Kidney epithelial cell (primary cell): ENCODE data around the gene DYNLT2. TPM values are rescaled to one million over a fixed set of nuclear protein-coding genes. Genes with fewer than 3 reads are reported as not detected.
A peak's percentile ranks its signal among the peaks of the same experiment; 100 is the strongest.

Source experiments
- DNase-seq: peaks from one replicate; pipeline ENCODE4 v3.0.0-alpha.2; 2010; ENCODE audit warnings: low read depth
- H3K27me3 ChIP-seq: 2 replicates; pipeline ENCODE4 v1.6.0; 2011; ENCODE audit warnings: low read length; ENCODE audit not compliant: control insufficient read depth, insufficient read depth
- H3K36me3 ChIP-seq: 2 replicates; pipeline ENCODE4 v1.5.1; 2011; ENCODE audit warnings: low read length; ENCODE audit not compliant: control insufficient read depth, insufficient read depth
- H3K4me3 ChIP-seq: 2 replicates; pipeline ENCODE4 v1.5.1; 2011; ENCODE audit warnings: low read depth, mild to moderate bottlenecking, control low read depth, low read length
- CTCF ChIP-seq: IDR thresholded peaks from 2 replicates; pipeline ENCODE4 v1.5.1; 2011; ENCODE audit warnings: mild to moderate bottlenecking, moderate library complexity, low read length, control low read depth, inconsistent platforms; ENCODE audit not compliant: insufficient read depth, poor library complexity, severe bottlenecking
- total RNA-seq: library from RNA; depleted of rRNA; stranded (reverse); fragments of >200 nt; gene quantifications from 2 replicates; pipeline ENCODE4 v1.2.3, GENCODE V29; 2015

Gene DYNLT2
- total RNA-seq, 1 donor from 2014 or later: 1.3 TPM

DNA sequence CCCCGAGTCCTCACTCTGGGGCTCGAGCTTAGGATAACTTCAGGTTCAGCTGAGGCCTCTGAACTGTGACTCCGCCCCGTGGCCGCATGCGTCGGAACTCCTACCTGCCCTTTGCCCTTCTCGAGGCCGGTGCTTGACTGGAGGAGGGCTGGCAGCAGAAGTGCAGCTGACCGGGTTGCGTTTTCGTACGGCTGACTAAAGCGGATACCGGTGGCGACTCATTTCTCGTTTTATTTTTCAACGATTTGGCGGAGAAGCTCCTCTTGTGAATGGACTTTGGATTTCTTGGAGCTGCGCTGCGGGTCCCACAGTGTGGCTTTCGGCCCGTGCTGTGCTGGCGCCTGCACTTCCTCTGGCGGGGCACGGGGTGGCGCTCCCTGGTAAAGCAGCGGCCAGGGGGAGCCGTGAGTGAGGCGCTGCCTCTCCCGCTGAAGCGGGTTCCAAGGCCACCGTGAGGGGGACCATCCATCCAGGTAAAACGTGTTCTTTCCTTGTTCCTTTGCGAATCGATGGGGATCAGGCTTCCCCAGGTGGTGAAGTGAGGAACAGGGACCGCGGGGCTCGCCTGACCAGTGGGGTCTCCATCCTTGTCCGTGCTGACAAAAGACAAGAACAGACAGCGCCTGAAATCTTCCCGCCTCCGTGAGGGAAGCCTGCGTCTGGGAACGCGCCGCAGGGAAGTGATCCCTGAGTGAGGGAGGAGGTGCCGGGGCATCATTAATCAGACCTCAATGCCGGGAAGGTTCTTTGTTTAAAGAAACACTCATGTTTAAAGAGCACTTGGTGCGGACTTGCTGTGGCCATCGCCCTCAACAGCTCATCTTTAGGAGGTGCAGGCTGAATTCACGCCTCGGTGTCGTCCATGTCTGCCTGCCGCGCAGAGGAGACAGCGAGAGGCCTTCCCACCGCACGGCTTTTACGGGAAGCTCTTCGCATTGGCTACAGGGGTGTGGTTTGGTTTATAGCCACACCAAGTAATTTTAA is 38.9 kb upstream of the DYNLT2 start:
- Histone ChIP-seq H3K4me3 (peak overlapping the region; percentile 32), H3K27me3 (peaks cover 6% of the 10 kb centered on the region), H3K36me3 (no peaks in the 10 kb centered on the region)
- peak; percentile 99 for TF ChIP-seq CTCF
- no peak for DNase-seq

DNA sequence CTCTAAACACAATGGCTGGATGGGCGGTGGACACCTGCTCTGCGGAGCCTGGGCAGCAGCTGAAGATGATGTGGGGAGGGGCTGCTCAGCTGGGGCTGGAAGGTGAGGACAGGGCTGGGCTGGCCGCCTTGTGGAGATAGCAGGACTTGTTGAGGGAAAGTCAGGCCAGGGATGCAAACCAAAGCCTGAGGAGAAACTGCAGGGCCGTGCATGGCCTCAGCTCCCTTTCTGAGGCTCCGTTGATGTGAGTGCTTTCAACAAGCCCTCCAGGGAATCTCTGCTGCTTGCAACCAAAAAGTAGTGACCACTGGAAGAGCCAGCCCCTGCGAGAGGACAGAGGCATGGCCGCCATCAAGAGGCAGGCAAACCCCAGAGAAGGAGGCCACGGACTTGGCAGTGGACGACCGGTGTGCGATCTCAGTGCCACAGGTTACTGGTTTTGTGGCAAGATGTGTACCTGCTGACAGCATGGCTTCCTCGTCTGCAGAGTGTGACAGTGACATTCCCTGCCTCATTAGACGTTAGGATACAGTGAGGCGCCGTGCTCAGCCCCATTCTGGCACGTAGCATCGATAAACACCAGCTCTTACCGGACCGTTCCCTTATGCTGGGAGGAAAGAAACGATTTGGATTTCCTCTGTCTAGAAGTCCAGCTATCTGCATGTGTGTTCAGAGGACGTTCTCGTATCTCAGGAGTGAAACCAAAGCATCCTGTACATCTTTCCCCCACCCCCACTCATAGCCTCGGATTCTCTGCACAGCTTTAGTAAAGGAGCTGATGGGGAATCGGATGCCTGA is 38.0 kb upstream of the DYNLT2 start:
- Histone ChIP-seq H3K4me3 (peak overlapping the region; percentile 28), H3K27me3 (peaks cover 6% of the 10 kb centered on the region), H3K36me3 (no peaks in the 10 kb centered on the region)
- DNase-seq: no peak
- no peak for TF ChIP-seq CTCF

DNA sequence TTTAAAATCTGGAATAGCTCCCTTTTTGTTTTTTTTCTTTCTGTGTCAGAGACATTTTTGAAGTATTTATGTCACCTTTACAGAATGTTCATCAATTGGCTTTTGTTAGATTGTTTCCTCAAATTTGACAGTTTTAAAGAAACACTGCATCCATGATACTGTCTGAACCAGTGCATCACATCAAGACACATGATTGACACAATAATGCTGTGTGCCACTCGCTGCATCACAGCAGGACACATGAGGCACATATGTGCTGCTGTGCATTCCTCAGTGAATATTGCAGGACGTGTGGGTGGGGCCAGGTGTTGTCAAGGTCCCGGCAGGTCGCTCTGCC is 37.4 kb upstream of the DYNLT2 start:
- Histone ChIP-seq H3K36me3 (no peaks in the 10 kb centered on the region), H3K4me3 (no peak overlapping the region), H3K27me3 (peaks cover 6% of the 10 kb centered on the region)
- no peak for DNase-seq
- TF ChIP-seq CTCF: no peak

GRCh38 chr6:169787797-169788196 is 36.4 kb upstream of the DYNLT2 start:
- Histone ChIP-seq H3K4me3 (no peak overlapping the region), H3K36me3 (no peaks in the 10 kb centered on the region), H3K27me3 (peaks cover 6% of the 10 kb centered on the region)
- DNase-seq: no peak
- no peak for TF ChIP-seq CTCF

DNA sequence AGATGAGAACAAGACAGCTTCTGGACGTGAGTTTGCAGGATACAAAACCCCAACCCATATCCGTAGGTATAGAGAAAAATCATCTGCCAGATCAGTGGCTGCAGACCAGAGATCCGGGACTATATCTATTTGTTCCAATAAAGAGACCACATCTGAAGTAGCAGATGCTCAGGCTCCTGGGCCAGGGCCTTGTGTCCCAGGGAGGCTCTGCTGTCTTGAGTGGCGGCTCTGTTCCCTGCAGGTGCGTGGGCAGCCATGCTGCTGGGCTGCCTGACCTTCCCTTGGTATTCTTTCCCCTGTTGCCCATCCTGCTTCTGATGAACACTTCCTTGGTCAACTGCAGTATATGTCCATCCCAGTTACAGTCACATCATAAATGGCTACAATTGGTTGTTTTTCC is 35.0 kb upstream of the DYNLT2 start:
- no peak for DNase-seq
- H3K36me3 ChIP-seq: no peaks in the 10 kb centered on the region
- H3K4me3 ChIP-seq: no peak overlapping the region
- no peak for TF ChIP-seq CTCF
- H3K27me3 ChIP-seq: peaks cover 6% of the 10 kb centered on the region
